Natural killer cell (primary cell): ENCODE measurements around the gene TF. TPM values are rescaled to one million over a fixed set of nuclear protein-coding genes. Genes with fewer than 3 reads are reported as not detected.

Experiments used
- ATAC-seq, 3 donors: fragments of 150-1000 bp in 2 of 3; fragments of 200-7000 bp in 1 of 3; cut with Tn5 transposase; 1 replicate in 1 of 3; 2 replicates in 2 of 3; pipeline ENCODE4 v1.10.0; 2021; ENCODE audit warnings: mild to moderate bottlenecking in 2 of 3, moderate library complexity in 2 of 3
- DNase-seq, 2 donors: peaks; one replicate each; pipeline versions ENCODE4 v3.0.0 to v3.0.0-alpha.2; 2013 to 2021; ENCODE audit warnings: mixed read lengths in 1 of 2
- H3K27ac ChIP-seq: one replicate; pipeline ENCODE4 v1.5.1; 2013; ENCODE audit warnings: mild to moderate bottlenecking, low read length
- H3K27me3 ChIP-seq: one replicate; pipeline ENCODE4 v1.6.1; 2013; ENCODE audit warnings: low read length; ENCODE audit not compliant: control insufficient read depth, insufficient read depth
- H3K36me3 ChIP-seq: one replicate; pipeline ENCODE4 v1.6.1; 2013; ENCODE audit warnings: low read length; ENCODE audit not compliant: control insufficient read depth, insufficient read depth
- H3K4me1 ChIP-seq: one replicate; pipeline ENCODE4 v1.6.1; 2013; ENCODE audit warnings: low read length; ENCODE audit not compliant: control insufficient read depth, insufficient read depth
- H3K4me3 ChIP-seq: one replicate; pipeline ENCODE4 v1.5.1; 2013; ENCODE audit warnings: low read length
- H3K9me3 ChIP-seq: one replicate; pipeline ENCODE4 v1.6.1; 2013; ENCODE audit warnings: low read length; ENCODE audit not compliant: control insufficient read depth, insufficient read depth
- H3K27ac Mint-ChIP-seq, 2 donors: one replicate each; pipeline ENCODE4 v1.8.0; 2022; ENCODE audit warnings: mild to moderate bottlenecking in 2 of 2, mixed read lengths in 2 of 2, moderate library complexity in 1 of 2
- H3K27me3 Mint-ChIP-seq, 2 donors: one replicate each; pipeline ENCODE4 v1.8.0; 2022; ENCODE audit warnings: low read depth in 2 of 2, mixed read lengths in 2 of 2
- H3K36me3 Mint-ChIP-seq: one replicate; pipeline ENCODE4 v1.8.0; 2022; ENCODE audit warnings: mixed read lengths
- H3K4me1 Mint-ChIP-seq, 2 donors: one replicate each; pipeline ENCODE4 v1.8.0; 2022; ENCODE audit warnings: mixed read lengths in 2 of 2
- H3K4me3 Mint-ChIP-seq: one replicate; pipeline ENCODE4 v1.8.0; 2022; ENCODE audit warnings: mild to moderate bottlenecking, moderate library complexity, mixed read lengths
- H3K9me3 Mint-ChIP-seq, 2 donors: one replicate each; pipeline ENCODE4 v1.8.0; 2022; ENCODE audit warnings: mixed read lengths in 2 of 2
- WGBS: methylation state at CpG from one replicate; pipeline ENCODE4 v1.1.7; 2013; ENCODE audit warnings: missing lambda C conversion rate; ENCODE audit not compliant: insufficient coverage; 5-methylcytosine and 5-hydroxymethylcytosine counted together
- intact Hi-C: fragments of 100-400 bp; cut with micrococcal nuclease; formaldehyde crosslinking; loops from one replicate; pipeline ENCODE4 v1.14.2; 2022
- total RNA-seq, 4 donors: library from RNA; stranded (reverse); fragments of 120-200 nt in 1 of 4; gene quantifications; one replicate each; pipeline versions ENCODE4 v1.2.3 to v1.2.4, GENCODE V29; 2013 to 2022
- TF ChIP-seq, protein P1 (sequence below): fragments of 200-600 bp; IDR thresholded peaks from one replicate; pipeline ENCODE4 v1.8.0; 2022; ENCODE audit warnings: antibody characterized with exemption

Gene TF
- total RNA-seq, 3 donors from 2014 or later (not counting 1 experiment from before 2014, with no cell fraction given): 2.8 to 4.3 (median 3.2) TPM

DNA sequence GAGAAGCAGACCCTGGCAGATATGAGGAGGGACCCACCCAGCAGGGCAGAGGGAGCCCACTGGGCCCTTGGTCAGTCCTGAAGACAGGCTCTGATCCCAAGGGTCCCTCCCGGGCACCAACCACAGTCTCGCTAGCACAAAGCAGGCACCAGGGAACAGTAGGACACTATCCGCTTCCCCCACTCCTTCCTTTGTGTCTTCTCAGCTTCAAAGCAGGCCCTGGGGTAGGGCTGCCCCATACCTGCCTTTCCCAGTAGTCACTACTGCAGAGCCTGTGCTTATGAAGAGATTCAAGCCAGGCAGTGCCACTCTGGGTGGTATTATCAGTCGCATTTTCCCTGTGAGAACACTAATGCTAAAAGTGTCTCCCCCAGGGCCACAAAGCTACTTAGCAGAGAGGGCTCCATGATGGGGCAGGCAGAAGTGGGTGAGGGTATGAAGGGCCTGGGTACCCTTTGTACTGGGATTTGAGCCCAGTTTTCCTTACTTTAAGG lies 92.2 kb downstream of the TF start:
- Mint-ChIP-seq H3K36me3 (no peaks in the 10 kb centered on the region), H3K27me3 (no peaks in the 10 kb centered on the region), H3K4me1 (no peaks in the 10 kb centered on the region), H3K9me3 (no peaks in the 10 kb centered on the region), H3K4me3 (no peak overlapping the region), H3K27ac (no peak overlapping the region)
- intact Hi-C loops: no loop called here
- DNase-seq (no peak), ATAC-seq (no peak)
- no peaks in the 10 kb centered on the region for H3K36me3 ChIP-seq
- no peak overlapping the region for H3K27ac ChIP-seq
- no peaks in the 10 kb centered on the region for H3K27me3 ChIP-seq
- no peak overlapping the region for H3K4me3 ChIP-seq
- H3K4me1 ChIP-seq: no peaks in the 10 kb centered on the region
- H3K9me3 ChIP-seq: no peaks in the 10 kb centered on the region
- WGBS: 95% methylated on average over 4 of the region's 4 CpGs
- TF ChIP-seq, protein P1, sequence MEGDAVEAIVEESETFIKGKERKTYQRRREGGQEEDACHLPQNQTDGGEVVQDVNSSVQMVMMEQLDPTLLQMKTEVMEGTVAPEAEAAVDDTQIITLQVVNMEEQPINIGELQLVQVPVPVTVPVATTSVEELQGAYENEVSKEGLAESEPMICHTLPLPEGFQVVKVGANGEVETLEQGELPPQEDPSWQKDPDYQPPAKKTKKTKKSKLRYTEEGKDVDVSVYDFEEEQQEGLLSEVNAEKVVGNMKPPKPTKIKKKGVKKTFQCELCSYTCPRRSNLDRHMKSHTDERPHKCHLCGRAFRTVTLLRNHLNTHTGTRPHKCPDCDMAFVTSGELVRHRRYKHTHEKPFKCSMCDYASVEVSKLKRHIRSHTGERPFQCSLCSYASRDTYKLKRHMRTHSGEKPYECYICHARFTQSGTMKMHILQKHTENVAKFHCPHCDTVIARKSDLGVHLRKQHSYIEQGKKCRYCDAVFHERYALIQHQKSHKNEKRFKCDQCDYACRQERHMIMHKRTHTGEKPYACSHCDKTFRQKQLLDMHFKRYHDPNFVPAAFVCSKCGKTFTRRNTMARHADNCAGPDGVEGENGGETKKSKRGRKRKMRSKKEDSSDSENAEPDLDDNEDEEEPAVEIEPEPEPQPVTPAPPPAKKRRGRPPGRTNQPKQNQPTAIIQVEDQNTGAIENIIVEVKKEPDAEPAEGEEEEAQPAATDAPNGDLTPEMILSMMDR: no peak

DNA sequence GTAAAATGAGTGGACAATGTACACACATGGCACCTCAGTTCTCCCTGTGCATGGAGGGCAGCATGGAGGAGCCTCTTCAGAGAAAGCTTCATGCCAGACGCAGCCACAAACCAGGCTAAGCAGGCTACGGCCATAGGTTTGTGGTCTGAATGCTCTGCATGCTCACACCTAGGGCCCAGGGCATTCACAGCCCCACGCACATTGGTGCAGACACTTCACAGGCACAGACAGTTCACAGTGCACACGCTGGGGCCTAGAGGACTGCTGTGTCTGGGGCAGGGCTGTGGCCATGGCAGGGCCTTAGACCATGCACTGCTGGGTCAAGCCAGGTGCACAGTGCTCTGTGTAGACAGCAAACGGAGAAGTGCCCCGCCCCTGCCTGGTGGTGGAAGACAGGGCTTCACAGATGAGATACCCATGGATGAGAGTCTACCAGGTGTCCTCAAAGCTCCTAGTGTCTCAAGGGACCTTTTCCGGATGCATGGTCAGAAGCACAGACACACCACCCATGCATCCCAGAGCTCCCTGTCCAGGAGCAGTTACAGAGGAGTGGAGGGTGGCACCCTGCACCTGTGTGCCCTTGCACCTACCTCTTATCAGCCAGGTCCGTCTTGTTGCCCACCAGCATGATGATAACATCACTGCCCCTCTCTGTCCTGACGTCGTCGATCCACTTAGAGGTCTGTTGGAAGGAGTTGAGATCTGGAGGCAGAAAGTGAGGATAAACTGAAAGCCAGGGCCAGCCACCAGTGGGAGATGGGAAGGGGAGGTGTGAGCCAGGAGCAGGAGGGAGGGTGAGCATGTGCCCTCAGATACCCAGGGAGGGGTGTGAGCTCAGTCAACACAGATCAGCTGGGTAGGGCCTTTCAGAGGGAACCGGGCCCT lies 93.0 kb downstream of the TF start:
- intact Hi-C loops: no loop called here
- no peaks in the 10 kb centered on the region for H3K9me3 Mint-ChIP-seq
- no peak overlapping the region for H3K4me3 Mint-ChIP-seq
- ATAC-seq (no peak), DNase-seq (no peak)
- Histone ChIP-seq H3K36me3 (no peaks in the 10 kb centered on the region), H3K4me3 (no peak overlapping the region), H3K9me3 (no peaks in the 10 kb centered on the region), H3K27me3 (no peaks in the 10 kb centered on the region), H3K27ac (no peak overlapping the region), H3K4me1 (no peaks in the 10 kb centered on the region)
- 91% methylated on average over 12 of the region's 12 CpGs for WGBS
- peaks cover 1 to 3% of the 10 kb centered on the region in 2 donors for H3K27me3 Mint-ChIP-seq
- no peaks in the 10 kb centered on the region for H3K36me3 Mint-ChIP-seq
- H3K27ac Mint-ChIP-seq: no peak overlapping the region
- TF ChIP-seq, protein P1: no peak
- H3K4me1 Mint-ChIP-seq: no peaks in the 10 kb centered on the region

DNA sequence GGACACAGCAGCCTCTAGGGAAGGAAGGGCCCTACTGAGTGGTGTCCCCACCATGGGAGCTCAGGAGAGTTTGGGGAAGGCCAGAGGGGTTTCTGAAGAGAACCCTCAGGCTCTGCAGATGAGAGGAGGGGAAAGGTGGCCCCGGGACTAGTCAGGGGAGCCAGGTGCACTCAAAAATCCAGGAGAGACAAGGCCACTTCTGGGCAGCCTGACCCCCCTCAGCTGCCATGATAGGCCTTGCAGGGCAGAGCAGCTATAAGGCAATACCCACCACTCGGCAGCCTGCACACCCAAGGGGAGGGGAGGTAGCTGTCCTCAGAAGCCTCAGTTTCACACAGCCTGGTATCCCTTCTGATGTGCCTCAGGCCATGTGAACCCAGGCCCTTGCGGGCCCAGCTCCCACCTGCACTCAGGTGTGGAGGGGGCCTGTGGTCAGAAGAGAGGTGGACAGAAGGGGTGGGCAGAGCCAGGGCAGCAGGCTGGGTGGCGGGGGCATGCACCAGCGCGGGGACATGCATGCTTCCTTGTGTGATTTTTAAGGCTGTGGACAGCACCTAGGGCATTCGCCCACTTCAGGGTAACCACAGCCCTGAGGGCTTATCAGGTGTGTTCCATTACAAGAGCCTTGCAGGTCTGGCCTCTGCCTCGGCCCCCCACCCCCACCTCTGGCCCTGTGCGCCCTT lies 94.0 kb downstream of the TF start:
- no peaks in the 10 kb centered on the region for H3K36me3 Mint-ChIP-seq
- 90% methylated on average over 9 of the region's 9 CpGs for WGBS

More for the DNA sequence above, 94.0 kb downstream of the TF start:
- Mint-ChIP-seq H3K9me3 (no peaks in the 10 kb centered on the region), H3K27ac (no peak overlapping the region), H3K27me3 (peaks cover 3 to 7% of the 10 kb centered on the region in 2 donors), H3K4me3 (no peak overlapping the region), H3K4me1 (no peaks in the 10 kb centered on the region)
- Histone ChIP-seq H3K27ac (no peak overlapping the region), H3K36me3 (no peaks in the 10 kb centered on the region), H3K9me3 (no peaks in the 10 kb centered on the region), H3K4me1 (no peaks in the 10 kb centered on the region), H3K27me3 (no peaks in the 10 kb centered on the region), H3K4me3 (no peak overlapping the region)
- DNase-seq: no peak
- TF ChIP-seq, protein P1: no peak
- ATAC-seq: no peak
- intact Hi-C loops: no loop called here
